GM19351 (cell line): ENCODE data around the gene MYO5A.

Source experiments
- ATAC-seq: cut with Tn5 transposase; IDR thresholded peaks from one replicate; pipeline ENCODE4 v1.9.1; 2021; ENCODE audit warnings: mild to moderate bottlenecking, moderate library complexity; ENCODE audit not compliant: unreplicated experiment

MYO5A gene

DNA sequence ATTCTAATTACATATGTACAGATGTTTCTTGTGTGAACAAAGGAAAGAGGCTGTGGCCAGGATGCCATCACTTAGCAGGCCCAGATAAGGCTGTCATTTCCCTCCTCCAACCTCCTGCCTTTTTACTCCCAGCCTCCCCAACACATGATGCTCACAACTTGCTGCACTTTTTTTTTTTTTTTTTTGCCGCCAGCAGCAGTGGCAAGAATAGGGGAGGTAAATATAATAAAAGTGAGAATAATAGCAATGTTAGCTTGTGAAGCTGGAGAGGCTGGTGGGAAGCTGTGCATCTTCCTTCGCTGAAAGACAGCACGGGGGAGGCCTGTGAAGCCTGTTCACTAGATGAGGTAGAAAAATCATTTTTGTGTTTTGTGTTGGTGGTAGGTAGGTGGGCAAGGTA is 190.6 kb downstream of the MYO5A start:
- no peak for ATAC-seq

DNA sequence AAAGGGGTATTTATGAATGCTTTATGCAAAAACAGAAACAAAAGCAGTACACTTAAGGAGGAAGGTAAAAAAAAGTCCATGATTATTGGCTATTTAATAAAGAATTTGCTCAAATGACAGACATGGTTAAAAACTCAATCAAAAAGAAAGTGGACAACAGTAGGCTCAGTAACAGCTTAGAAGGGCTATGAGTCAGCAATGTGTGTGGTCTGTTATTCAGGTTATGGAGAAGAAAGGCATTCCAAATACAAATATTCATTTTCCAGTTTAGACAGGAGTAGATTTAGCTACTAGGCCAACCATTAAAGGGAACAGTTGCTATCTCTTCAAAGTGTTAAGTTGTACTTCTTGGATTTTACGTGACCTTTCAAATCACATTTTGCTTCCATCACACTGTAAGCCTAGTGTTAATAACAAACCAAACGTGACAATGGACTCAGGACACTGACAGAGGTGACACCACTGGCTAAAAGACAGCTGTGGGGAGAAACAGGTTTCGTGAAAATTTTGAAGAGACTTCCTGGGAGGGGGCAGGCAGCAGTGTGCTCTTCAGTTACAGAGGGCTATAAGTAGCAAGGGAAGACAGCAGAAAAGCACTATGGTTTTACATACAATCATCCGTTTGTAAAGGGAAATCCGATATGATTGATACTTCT is 191.4 kb downstream of the MYO5A start:
- no peak for ATAC-seq

DNA sequence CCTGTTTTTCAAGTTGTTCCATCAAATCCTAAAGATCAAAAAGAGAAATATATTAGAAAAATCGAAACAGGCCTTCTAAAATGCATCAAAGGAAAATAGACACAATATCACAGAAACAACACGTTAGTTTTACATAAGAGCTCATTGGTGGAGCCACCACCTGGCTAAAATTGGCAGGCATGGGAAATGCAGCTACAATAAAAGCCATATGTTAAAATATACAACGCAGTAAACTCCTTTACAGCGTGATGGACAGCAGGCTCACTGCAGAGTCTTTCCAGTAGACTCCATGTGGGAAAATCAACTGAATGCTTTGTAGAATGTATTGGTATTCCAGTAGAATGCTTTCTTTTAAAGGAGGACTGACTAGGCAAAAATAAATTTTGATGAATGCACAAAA is 192.2 kb downstream of the MYO5A start:
- no peak for ATAC-seq

DNA sequence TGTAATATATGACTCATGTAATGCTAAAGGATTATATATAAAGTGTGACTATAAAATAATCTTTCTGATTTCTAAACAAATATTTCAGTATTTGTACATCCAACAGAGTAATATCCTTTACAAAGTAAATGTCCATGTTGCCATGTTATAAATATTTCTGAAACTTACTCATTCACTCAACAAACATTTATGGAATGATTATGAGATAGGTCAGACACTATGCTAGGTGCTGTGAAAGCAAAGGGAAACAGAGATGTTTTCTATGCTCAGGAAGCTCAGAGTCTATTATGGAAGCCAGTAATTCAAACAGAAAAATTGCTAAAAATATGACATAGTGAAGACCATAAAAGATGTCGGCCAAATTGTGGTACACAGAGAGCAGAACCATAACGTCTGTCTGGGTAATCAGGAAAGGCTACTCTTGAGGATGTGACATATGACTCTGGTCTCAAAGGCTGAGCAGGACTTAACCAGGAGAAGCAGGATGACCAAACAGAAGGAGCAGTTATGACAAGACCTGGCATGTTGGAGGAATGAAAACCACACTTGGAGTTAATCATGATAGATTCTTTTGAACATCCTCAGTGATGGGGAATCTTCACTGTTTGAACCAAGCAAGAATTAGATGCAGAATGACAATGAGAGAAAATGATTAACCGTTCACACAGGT is 194.1 kb downstream of the MYO5A start:
- ATAC-seq: no peak

DNA sequence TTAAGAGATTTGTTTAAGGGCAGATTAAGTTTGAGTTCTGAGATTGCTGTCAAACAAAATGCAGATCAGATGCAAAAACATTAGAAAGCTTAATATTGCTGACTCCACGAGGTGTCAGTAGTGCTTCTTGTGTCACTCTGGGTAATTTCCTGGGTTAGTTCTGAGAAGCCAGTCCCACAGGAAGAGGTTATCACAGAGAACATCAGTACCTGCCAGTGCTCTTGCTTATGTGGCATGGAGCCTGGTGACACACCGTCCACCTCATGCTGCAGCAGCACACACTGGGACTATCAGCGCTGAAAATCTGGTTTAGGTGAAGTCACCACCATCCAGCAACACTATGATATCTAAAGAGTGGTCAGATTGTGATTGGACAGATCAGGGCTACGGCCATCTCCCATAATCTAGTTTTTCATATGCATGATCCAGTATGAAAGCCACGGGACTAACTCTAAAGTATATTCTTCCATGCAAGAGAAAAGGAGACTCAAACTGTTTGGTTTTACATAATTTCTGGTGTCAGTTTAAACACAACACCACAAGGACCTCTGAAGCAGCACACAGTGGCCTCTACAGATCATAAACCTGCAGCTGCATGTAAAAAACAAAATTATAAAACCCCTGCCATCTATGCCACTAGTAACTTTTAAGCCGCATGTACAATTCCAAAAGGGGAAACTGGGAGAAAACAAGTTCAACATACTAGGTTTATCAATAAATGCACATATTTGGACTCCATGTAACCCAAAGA is 197.0 kb downstream of the MYO5A start:
- peak; percentile 93 for ATAC-seq

DNA sequence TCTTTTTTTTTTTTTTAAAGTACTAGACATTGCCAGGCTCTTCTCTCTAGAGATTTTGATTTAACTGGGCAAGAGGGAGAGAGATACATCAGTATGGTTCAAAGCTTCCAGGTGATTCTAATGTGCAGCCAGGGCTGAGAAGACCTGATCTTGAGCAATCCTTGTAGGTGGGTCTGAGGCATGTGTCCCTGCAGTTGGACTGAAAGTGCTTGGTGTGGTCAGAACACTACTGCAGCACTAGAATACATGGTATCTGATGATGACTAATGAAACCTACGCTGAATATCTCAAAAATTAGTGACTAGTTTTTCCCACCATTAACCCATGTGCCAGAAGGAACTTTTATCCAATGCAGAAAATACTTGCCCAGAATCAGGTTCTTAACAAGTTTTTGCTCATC is 198.7 kb downstream of the MYO5A start:
- peak; percentile 41 for ATAC-seq

DNA sequence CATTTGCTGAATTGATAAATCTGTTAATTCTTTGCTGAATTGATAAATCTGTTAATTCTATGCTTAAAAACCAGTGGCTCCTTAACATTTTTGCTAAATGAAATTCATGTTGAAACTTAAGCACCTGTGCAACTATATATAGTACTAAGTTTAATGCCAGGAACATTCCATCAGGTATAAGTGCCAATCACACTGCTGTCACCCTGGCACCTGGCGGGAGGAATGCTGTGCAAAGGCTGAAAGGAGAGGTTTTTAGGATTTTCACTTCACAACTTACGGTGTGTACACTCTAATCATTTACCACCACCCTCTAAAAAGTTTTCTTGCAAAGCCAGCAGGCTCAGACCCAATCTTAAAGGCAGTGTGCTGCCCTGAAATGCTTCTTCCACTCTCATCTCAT is 199.5 kb downstream of the MYO5A start:
- no peak for ATAC-seq

DNA sequence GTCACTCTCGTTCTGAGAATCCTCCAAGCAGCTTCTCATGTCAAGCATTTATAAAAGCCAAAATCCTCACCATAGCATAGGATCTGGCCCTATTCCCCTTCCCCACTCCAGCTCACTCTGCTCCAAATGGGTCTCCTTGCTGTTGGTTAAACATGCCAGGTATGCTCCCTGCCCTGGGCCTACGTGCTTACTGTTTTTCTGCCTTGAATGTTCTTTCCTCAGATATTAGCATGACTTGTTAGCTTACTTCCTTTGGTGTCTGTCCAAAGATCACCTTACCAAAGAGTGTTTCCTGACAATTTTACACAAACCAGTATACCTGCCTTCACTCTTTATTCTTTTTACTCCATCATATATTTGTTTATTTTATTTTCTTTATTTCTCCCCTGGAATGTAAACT is 200.0 kb downstream of the MYO5A start:
- no peak for ATAC-seq

DNA sequence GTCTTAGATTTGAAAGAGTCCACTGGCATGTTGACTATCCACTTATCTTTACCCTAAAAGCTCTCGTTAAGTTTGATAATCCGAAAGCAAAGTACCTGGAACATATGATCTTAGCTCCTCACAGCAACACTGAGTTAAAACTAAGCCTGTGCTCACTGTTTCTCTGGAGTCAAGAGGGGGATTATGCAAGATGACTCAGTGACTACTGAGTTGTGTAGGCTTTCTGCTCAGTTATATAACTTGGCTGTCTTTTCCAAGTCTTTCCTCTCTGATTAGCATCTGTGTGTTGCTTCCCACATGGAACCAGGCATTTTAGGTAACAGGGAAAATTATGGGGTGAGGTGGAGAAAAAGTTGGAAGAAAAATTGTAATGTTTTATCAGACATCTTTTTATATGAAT is 201.9 kb downstream of the MYO5A start:
- no peak for ATAC-seq

DNA sequence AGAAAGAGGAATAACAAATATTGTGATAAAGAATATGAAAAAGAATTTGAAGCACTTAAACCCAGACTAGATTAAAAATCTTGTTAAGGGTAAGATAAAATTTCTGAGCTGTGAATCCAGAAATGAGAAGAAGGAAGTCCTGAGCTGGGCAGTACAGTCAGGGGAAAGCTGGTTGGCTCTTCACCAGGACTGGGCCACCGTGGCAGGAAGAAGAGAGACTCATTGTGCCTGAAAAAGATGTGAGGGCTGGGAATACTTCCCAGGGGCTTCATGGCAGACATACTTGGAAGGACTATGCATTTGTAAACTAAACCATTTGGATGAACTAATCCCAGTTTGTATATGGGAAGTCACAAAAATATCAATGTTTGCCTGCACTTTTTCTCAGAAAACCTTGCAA is 204.6 kb downstream of the MYO5A start:
- no peak for ATAC-seq

DNA sequence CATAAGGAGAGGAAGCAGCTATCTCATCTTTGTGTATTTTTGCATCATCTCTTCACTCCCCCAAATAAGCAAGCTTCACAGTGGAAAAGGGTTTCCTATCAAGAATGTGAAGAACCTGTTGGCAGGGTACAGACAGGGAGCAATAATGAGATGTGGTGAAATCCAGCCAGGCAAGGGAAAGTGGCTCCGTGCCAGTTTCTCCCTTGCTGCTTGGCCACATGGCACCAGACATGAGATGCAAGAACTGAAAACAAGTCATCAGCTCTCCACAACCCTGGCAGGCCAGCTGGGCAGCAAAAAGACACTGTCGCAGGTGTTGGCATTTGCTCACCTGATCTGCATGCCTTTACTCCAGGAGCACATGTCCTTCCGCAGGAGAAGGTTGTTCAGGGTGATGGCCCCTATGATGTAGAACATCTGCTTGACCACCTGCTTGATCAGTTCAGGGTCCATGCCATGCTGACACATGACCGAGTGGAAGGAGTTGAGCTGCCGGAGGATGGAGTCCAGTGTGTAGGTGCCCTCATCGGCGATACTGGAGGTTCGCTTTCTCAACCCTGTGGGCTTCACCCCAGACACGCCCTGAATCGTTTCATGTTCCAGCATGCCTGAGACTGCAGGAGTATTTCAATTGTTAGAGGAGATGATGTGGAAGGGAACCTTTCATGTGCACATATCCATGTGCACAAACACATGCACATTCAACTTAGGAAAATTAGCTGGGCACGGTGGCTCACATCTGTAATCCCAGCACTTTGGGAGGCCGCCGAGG is 209.8 kb downstream of the MYO5A start:
- ATAC-seq: no peak

DNA sequence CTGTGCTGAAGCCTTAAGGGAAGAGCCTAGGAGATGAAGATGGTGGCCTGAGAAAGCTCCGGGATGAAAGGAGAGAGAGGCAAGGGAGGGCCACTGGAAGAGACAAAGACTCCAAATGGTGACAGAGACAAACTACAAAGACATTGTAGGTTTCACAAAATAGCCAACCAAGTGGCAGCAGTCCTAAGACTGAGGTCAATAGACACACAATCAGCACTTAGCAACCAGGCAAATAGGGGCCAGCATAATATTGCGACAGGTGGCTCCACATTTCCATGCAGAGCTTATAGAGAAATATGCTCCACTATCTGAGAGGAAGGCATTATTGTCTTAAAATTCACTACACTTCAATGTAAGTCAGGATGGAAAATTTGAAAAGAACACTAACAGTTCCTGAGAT is 211.0 kb downstream of the MYO5A start:
- no peak for ATAC-seq

DNA sequence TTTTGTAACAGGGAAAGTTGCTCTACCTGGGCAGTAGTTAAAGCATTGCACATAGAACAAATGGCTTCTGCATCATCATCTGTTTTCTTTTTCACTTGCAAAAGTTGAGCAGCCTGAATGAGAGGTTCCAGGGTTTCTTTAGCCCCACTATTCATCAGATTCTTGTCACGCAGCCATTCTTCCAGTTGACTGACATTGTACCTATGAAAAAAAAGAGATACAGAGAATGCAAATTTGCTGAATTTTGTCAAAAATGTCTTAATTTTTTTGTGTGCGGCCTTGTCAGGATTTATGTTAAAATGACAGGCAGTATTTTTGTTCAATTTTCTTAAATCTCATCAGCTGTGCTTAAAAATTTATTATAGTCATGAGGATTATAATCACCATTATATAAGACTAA is 211.7 kb downstream of the MYO5A start:
- no peak for ATAC-seq

DNA sequence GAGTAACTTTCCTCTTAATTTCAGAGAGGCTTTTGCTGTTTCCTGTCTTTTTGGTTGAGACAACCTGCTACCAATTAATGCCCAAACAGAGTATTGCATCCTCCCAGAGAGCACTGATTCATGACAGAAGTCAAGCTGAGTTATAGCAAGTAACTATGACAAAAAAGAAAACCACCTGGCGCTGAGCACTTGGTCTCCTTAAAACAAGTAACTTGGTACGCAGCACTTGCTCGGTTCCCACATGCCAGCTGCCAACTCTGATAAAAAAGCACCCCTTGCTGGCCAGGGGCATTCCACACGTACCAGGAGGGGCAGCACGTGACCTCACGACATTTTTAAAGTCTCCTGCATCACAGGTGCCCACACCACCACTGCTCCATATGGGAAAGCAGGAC is 219.5 kb downstream of the MYO5A start:
- peak; percentile 69 for ATAC-seq

DNA sequence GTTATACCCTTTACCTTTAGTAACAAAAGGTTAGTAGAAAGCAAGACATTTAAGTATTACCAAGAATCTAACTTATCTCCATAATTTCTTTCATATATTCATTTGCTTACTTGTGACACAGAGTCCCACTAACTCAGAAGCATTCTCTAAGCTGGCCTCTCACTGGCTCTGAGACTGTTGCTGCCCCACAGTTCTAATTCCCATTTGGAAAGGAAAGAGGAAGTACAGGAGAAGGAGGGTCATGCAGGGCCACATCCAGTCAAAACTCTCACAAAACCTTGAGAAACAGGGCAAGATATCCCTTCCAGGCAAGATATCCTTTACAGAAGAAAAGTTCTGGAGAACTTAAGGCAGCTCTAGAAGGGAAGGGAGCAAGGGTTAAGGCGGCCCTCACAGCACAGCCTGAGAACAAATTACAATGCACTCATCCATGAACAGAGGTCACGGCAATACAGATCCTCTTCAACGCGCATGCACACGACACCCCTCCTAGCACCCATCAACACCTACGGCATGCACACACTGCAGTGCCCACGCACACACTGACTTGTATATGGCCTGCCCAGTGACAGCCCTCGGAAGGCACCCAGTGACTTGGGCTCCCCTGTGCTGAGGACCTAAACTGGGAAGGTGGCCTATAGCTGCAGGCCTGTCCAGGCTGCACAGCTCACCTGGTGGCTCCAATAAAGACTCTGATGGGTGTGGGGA is 220.1 kb downstream of the MYO5A start:
- ATAC-seq: peak; percentile 86

DNA sequence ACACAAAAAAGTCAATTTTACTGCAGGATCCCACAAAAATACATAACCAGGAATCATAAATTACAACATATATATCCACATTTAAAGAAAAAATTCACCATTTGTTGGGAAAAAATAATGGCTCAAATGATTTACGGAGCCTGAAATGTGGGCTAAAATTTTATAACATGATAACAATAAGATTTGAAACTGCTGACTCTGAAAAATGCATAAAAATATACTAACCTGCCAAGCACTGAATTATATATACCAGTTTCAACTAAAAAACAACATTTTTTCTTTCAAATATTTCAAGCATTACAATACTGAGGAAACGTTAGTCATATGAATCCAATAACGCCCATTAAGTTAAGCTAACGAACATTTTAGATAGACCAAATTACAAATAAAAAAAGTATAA is 220.8 kb downstream of the MYO5A start:
- ATAC-seq: no peak

DNA sequence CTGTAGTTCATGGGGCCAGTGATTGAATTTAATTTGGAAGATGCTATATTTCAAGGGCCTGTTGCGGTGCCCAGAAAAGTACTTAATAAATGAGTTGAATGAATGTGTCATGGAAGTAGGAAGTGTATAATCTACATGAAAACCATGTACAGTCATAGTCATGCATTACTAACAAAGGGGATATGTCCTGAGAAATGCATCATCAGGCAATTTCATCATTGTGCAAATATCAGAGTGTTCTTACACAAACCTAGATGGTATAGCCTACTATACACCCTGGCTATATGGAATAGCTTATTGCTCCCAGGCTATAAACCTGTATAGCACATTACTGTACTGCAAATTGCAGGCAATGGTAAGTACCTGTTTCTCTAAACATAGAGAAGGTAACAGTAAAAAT is 222.4 kb downstream of the MYO5A start:
- ATAC-seq: no peak

DNA sequence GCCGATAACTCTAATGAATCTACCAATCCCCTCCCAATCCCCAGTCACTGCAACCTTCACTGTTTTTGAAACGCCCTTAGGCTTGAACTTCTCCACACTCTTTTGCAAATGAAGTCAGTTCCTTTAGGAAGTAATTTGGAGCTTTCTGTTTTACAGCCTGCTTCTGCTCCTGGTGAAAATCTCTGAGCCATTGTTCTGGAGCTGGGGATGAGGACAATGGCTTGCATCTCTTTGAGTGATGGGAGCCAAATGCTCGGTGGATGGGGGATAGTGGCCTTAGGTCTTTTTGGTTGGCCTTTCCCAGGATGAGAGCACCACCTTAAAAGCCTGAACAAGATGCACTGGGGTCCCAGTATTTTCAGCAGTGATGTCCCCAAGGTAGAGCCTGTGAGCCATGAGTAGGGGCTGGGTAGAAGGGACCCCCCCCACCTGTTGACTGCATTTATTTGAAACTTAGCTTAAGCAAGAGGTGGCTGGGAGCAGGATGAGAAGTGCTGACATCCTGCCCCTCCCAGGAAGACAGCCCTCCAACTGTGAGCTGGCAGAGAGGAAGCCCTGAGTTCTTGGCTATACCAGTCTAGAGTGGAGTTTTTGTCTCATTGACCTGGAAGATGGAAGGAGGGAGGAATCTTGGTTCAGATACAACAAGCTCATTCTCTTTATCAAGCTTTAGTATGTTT is 225.4 kb downstream of the MYO5A start:
- ATAC-seq: no peak

DNA sequence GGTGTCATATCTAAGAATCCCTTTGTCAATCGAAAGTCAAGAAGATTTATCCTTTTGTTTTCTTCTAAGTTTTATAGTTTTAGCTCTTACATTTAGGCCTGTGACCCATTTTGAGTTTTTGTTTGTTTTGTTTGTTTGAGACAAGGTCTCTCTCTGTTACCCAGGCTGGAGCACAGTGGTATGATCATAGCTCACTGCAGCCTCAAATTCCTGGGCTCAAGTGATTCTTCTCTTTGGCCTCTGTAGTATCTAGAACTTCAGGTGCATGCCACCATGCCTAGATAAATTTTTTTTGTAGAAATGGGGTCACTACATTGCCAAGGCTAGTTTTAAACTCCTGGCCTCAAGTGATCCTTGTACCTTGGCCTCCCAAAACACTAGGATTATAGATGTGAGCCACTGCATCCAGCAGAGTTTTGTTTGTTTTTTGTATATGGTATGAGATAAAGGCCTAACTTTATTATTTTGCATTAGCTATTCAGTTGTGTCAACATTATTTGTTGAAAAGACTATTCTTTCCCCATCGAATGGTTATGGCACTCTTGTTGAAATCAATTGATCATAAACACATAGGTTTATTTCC is 227.3 kb downstream of the MYO5A start:
- no peak for ATAC-seq

DNA sequence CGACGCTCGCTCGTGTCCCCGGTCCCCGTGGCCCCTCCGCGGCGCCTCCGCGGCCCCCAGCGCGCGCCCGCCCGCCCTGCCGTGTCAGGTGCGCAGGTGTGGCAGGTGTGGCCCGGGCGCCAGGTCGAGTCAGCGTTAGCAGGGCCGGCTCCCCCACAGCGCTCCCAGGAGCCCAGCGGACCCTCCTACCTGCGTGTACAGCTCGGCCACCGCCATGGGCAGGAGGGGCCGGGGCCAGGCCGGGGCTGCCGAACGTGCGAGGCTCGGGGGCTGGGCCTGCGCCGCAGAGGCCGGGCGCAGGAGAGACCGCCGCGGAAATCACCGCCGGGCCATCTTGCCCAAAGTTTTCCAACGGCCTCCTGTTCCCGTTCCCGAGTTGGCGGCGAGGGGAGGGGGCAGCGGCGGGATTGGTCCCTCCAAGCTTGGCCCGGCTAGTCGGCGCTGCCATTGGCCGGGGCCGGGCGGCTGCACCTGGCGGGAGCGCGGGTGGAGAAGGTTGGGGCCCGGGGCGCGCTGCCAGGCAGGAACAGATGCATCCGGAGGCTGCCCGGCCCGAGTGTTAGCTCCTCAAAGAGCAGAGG is 233.2 kb downstream of the MYO5A start, which contains the start of gene MYO5C:
TSS of gene MYO5C (minus strand) at position 384 of the 581 bp plus-strand sequence. CDS start at position 216, 168 bp downstream.
- no peak for ATAC-seq
